Measurements from ENCODE around the gene IL21R.
"Not testable (repeated sequence)": the region's sequence is repeated elsewhere in the genome, so short reads cannot be mapped to it uniquely, and the experiment has no call there.

Gene IL21R

DNA sequence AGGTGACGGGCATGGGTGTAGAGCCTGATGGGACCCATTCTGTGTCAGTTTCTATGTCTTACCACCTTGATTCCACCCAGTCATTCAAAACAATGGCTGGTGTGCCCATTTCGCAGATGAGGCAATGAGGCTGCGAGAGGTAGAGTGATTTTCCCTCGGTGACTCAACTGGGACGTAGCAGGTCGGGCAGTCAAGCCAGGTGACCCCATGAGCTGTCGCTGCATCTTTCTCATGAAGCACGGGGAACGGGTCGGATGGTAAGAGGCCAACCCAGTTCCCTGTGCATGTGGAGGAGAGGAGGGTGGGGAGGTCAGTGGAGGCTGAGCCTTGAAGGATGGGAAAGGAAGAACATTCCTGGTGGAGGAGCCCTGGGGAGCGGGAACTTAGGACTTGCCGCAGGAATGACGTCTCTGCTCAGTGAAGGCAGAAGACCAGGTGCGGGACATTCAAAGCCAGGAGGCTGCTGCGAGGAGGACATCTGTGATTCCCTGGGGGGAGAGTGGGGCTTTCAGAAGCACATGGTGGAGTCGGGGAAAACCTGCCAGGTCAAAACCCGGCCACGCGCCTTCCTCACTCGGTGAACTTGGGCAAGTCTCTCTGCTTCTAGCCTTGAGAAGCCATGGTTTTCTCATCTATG lies 1.1 kb downstream of the IL21R start:
- peak; percentile 70 for DNase-seq

DNA sequence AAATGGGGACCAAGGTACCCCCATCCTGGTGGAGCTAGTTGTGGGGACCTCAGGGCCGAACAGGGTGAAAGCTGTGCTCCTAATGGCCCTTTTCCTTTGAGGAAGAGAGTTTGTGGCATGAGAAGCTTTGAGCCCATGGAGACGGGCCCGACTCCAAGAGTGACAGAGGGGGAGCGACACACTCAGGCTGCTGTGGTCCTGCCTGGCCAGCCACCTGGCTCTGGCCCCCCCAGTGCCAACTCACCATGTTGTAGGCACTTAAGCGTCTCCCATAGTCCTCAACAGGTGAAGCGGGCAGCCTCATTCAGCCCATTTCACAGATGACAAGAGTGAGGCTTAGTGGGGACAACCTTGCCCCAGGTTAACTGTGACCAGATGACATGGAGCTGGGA lies 1.6 kb downstream of the IL21R start:
- peak; percentile 47 for DNase-seq

DNA sequence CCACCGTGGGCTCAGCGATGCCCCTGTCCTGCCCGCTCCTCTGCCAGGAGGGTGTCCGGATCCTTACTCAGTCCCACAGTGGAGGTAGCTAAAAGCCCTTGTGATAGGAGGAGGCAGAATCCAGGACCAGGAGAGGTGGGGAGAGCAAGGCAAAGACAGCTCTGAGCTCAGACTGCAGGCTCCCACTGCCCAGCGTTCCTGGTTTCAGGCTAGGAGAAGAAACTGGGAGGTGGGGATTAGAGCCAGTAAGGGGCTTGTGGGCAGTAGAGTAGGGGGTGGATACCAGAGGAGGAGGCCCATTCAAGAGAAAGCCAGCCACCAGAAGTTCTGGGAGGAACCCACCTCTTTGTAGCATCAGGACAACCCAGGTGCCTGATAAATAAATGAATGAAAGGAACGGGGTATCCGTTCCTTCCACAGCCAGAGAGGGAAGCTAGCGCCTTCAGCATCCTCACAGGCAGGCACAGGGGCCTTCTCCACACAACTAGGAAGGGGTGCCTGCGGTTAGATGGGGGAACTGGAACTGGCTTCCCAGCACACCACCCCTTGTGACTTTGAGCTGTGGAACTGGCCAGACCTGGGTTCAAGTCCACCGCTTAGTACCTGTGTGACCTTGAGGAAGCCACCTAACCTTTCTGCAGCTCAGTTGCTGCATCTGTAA lies 2.3 kb downstream of the IL21R start:
- DNase-seq, result peak; percentile 68

DNA sequence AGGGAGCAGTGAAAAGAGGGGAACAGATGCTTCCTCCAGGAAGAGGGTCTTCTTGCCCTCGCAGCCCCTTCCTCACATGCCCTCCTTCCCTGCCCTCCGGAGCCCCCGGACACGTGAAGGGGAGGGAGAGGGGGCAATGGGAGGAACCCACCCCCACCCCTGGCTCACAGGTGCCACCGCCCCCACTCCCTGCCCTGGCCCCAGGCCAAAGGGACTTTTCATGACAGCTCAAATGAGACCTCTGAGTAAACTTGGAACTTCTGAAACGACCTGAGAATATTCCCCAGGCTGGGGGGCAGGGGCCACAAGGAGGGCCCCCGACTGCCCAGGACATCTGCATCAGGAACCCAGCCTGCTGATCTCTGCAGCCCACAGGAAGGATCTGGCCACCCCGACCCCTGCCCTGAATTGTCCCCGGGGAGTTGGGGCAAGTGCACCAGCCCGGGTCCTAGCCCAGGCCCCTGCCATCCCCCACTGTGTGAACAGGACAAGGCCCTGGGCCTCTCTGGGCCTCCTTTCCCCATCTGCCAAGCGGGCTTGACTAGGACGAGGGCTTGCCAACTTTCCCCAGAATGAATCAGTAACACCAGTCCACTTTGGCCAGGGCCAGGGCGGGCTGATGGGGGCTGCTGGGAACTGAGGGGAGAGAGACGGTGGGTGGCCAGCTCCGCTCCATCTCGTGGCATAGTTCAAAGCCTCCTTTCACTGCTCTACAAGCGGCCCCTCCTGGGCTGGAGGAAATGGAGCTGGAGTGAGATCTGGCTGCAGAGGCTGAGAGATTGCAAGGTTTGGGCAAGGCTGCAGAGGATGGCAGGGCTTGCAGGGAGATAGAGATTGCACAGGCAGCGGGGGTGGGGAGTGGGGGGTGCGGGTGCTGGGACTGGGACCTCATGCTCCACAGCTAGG lies 3.8 kb downstream of the IL21R start:
- DNase-seq, result peak; percentile 90

DNA sequence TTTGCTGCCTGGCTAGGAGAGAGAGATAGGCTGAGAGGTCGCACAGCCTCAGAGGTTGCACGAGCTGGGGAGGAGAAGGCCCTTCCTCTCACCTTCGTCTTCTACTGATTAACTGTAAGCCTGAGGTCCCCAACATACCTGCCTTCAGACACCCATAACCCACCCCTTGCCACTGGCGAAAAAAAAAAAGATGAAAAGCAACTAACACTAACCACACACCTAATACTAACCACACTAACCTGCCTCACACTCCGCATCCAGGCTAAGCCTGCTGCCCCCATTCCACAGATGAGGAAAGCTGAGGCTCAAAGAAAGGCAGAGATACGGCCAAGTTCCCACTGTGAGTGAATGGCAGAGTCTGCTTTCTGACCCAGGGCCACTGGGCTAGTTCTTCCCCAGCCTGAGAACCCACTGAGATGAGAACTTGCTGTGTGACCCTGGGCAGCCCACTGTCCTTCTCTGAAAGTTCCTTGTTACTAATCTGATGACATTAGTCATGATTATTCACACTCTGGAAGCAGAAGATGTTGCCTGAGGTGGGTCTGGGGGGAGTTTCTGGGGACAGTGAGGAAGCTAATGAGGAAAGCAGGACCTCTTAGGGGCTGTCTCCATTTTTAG lies 4.6 kb downstream of the IL21R start:
- DNase-seq, result peak; percentile 64

DNA sequence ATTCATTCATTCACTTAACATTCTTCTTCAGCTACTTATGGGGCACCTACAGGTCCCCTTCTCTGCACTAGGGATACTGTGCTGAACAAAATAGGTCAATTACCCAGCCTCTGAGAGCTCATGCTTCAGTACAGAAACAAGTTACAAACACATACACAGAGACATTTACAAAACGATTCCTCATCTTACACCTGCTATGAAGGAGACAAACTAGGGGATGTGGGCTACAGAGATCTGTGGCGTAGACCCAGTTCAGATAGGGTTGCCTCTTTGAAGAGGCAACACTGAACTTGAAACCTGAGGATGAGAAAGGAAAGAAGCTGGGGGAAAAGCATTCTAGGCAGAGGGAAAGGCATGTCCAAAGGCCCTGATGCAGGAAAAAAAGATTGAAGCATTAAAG lies 5.2 kb downstream of the IL21R start:
- no peak for DNase-seq

DNA sequence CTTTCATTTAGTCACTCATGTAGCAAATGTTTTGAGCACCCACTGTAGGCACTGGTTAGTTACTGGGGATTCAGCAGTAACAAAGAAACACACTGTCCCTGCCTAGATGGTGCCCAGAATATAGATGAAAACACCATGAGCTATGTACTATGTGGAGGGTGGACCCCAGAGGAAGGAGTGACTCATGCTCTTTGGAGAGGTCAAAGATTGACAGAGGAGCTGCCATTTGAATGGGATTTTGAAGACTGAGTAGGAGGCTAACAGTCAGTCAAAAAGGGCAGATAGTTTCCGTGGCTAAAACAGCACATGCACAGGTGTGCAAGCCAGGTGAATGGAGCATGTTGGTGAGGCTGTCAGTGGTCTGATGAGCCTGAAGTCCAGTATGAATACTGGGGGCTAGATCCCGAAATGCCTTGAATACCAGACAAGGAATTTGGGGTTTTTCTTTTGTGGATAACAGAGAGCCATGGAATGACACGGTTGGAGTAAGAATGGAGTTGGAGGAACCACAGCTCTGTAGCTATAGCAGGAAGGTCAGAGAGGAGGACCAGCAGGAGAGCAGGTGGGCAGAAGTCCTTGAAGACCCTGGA lies 6.1 kb downstream of the IL21R start:
- peak; percentile 68 for DNase-seq

DNA sequence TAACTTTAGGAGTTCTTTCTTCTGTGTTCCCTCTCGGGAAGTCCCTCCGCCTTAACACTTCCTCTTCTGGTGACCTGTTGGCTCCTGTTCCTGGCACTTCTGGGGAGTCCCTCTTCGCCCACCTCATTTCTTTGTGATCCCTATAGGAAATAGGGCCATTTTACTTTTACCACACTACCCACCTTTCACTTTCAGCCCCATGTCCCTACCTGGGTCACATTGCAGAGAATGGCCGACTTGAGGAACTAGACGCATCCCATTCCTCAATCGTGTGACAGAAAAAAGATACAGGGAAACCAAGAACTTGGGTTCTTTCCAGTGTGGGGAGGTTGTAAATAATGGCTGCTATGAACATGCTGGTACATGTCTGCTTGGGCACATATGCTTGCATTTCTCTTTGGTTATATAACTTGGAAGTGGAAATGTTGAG lies 6.6 kb downstream of the IL21R start:
- no peak for DNase-seq

DNA sequence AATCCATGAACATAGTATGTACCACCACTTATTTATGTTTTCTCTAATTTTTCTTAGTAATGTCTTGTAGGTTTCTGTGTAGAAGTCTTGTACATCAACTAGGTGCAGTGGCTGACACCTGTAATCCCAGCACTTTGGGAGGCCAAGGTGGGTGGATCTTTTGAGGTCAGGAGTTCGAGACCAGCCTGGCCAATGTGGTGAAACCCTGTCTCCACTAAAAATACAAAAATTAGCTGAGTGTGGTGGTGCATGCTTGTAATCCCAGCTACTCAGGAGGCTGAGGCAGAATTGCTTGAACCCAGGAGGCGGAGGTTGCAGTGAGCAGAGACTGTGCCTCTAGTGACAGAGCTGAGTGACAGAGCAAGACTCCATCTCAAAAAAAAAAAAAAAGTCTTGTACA lies 8.0 kb downstream of the IL21R start:
- not testable (repeated sequence) for DNase-seq

DNA sequence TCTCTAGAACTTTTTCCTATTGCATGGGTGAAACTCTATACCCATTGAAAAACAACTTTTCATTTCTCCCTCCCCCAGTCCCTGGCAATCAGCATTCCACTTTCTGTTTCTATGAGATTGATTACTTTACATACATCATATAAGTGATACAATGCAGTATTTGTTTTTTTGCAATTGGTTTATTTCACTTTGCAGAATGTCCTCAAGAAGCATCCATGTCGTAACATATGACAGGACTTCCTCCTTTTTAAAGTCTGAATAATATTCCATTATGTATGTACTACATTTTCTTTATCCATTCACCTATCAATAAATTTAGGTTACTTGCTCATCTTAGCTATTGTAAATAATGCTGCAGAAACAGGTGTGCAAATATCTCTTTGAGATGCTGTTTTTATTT lies 8.8 kb downstream of the IL21R start:
- DNase-seq, result no peak

DNA sequence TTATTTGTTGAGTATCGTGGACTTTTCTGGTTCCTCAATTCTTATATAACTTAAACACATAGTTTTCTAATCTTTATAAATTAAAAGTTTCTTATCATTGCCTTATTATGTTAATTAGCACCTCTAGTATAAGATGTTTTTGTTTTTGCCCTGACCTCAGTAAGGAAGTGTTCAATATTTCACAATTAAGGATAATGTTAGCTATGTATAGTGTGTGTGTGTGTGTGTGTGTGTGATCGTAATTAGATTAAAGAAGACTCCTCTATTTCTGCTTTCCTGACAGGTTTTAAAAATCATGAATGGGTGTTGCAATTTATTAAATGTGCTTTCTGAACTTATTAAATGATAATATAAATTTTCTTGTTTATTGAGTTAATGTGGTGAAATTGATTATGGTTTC lies 12.0 kb downstream of the IL21R start:
- DNase-seq, result no peak

DNA sequence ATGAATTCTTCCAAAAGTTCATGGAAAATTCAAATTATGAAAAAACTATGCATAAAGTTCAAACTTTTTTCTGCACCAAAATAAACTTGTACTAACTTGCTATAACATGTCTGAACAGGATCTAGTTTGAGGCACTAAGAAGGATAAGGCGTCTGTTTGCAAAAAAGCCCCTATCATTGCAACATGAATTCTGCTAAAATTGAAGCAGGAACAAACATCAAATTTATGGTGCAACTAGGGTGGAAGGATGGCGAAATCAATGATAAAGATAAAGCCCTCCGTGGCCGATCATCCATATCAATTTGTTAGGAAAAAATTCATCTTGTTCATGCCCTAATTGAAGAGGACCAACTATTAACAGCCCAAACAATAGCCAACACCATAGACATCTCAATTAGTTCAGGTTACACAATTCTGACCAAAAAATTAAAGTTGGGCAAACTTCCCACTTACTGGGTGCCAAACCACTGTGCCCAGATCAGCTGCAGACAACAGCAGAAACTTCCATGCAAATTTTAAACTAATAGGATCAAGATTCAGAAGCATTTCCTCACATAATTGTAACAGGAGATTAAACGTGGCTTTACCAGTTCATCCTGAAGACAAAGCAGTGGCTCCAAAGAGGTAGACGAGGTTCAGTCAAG lies 12.9 kb downstream of the IL21R start:
- DNase-seq, result no peak

DNA sequence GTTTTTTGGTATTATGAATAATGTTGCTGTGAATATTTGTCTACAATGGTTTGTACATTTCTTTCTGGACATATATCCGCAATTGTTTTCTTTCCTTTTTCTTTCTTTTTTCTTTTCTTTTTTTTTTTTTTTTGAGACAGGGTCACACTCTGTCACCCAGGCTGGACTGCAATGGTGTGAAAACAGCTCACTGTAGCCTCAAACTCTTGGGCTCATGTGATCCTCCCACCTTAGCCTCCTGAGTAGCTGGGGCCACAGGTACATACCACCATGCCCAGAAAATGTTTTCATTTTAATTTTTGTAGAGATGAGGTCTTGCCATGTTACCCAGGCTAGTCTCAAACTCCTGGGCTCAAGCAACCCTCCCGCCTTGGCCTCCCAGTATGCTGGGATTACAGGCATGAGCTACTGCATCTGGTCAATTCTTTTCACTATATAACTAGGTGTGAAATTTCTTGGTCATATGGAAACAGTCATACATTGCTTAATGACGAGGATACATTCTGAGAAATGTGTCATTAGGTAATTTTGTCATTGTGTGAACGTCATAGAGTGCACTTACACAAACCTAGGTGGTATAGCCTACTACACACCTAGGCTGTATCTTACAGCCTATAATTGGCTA lies 15.2 kb downstream of the IL21R start:
- DNase-seq, result peak; percentile 53

DNA sequence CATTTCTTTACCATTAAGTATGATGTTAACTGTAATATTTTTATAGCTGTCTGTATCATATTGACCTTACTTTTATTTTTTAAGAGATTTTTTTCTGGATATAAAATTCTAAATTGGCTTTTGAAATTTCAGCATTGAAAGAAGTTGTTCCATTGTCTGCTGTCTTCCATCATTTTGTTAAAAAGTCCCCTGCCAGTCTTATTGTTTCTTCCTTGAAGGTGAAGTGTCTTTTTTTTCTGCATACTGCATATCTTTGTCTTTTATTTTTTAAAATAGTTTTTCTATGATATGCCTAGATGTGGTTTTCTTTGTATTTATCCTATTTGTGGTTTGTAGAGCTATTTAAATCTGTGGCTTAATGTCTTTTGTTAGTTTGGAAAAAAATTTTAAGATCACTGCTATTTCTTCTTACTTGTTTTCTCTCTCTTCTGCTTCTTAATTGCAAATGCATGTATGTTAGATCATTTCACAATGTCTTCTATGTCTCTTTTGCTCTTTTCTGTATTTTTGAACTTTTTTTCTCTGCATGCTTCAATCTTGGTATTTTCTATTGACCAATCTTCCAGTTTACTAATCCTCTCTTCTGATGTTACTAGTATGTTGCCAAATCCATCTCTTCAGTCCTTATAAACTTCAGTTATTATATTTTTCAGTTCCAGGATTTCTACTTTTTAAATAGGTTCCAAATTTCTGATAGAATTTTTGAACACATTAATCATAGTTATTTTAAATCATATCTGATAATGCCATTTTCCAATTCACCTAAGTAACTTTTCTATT lies 20.2 kb downstream of the IL21R start:
- no peak for DNase-seq

DNA sequence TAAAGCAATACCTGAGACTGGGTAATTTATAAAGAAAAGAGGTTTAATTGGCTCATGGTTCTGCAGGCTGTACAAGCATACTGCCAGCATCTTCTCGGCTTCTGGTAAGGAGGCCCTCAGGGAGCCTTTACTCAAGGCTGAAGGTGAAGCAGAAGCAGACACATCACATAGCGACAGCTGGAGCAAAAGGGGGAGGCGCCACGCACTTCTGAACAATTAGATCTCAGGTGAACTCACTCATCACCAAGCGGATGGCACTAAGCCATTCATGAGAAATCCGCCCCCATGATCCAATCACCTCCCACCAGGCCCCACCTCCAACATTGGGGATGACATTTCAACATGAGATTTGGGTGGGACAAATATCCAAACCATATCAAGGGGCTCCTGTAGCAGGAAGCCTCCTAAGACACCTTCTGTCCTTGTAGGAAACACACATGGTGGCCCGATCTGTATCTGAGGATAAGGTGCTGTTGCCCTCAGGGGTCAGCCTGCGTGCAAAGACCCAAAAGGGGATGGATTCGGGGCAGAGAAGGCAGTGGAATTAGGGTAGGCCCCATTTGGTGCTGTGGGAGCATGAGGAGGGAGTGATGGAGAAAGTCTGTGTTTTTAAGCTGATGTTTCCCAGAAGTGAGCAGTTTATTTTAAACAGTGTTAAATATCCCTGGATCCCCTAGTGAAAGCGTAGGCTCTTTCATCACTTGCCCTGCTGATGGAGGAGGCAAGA lies 23.0 kb downstream of the IL21R start:
- DNase-seq, result peak; percentile 24

DNA sequence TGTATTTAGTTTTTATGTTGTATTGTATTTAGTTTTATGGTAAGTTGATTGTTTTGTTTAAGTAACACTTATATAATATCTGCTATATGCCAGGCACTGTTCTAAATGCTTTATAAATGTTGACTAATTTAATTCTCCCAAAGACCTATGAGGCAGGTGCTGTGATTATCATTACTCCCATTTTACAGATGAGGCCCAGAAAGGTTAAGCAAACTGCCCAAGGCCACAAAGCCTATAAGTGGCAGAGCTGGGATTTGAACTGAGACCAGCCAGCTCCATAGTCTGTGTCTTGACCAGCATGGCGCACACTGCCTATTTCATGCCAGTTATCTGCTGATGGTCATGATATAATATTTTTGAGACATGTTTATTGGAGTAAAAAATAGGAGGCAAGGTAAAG lies 24.0 kb downstream of the IL21R start:
- no peak for DNase-seq

DNA sequence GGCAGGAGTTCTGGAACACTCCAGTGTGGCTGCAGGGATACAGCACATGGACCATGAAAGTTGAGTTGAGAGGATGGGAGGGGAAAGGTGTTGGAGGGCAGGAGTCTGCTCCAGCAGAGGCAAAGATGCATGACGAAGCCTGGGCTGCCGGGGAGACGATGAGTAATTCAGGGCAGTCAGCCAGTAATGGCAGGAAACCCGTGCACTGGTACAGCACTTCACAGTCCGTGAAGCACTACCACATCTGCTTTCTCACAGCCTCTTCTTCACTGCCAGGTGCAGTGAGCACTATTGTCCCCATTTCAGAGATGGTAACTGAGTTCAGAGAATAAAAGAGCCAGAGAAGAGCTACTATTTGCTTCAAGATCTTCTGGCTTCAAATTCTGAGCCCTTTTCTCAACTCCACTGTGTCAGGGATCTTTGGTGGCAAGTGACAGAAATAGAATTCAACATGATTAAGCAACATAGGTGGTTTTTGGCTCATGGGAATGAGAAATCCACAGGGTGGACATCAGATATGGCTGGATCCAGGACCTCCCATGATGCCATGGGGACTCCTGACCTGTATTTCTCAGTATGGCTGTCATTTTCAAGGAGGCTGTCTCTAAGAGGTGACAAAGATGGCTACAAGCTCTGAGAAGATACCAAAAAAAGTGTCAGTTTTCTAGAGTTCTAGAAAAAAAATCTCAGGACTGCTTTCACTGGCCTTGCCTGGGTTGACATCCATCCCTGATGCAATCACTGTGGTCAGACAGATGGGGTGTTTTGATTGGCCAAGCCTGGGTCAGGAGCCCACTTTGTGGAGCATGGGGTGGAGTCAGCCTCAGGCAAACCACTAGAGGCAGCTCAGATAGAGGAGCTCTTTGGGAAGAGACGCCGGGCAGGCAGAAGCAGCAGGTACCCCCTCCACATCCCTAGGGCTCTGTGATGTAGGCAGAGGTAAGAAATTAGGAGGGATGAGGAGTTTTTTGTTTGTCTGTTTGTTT lies 24.7 kb downstream of the IL21R start:
- DNase-seq, result peak; percentile 83

DNA sequence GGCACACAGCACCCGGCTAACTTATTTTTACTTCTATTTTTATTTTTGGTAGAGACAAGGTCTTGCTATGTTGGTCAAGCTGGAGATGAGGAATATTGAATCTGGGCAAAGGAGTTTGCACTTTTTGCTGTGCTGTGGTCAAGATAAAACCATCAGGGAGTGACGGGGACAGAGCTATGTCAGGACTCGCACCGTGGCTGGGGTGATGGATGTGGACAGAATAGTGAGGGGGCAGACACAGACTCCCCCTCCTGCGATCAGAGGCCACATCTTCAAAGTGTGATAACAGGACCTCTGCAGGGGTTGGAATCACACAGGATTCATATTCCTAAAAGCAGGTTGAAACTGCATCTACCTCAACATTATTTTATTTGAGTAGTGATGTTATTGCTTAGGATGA lies 25.6 kb downstream of the IL21R start:
- DNase-seq, result peak; percentile 18
